Liver (tissue), 9 donors: ENCODE measurements around the gene IL3. TPM values are rescaled to one million over a fixed set of nuclear protein-coding genes. Genes with fewer than 3 reads are reported as not detected.
"Not testable (repeated sequence)": the region's sequence is repeated elsewhere in the genome, so short reads cannot be mapped to it uniquely, and the experiment has no call there.

Source experiments
- DNase-seq: peaks from one replicate; pipeline ENCODE4 v3.0.0-alpha.2; 2017; ENCODE audit warnings: low spot score
- H3K27ac ChIP-seq, 2 donors: one replicate each; pipeline ENCODE4 v1.7.0; 2013; ENCODE audit warnings: inconsistent platforms in 2 of 2, low read length in 2 of 2, control low read depth in 1 of 2, low read depth in 1 of 2, mild to moderate bottlenecking in 1 of 2
- H3K27me3 ChIP-seq, 4 donors: one replicate each; pipeline versions ENCODE4 v1.6.1 to v1.7.0; 2013; ENCODE audit warnings: low read length in 3 of 4, inconsistent platforms in 1 of 4, mild to moderate bottlenecking in 1 of 4, moderate library complexity in 1 of 4; ENCODE audit not compliant: control insufficient read depth in 4 of 4, insufficient read depth in 4 of 4
- H3K36me3 ChIP-seq, 4 donors: one replicate each; pipeline versions ENCODE4 v1.6.1 to v1.7.0; 2013; ENCODE audit warnings: low read length in 3 of 4, mild to moderate bottlenecking in 3 of 4, low read depth in 1 of 4, moderate library complexity in 1 of 4; ENCODE audit not compliant: control insufficient read depth in 4 of 4, insufficient read depth in 3 of 4
- H3K4me1 ChIP-seq, 4 donors: one replicate each; pipeline versions ENCODE4 v1.6.1 to v1.7.0; 2013; ENCODE audit warnings: low read length in 3 of 4, mild to moderate bottlenecking in 3 of 4, moderate library complexity in 1 of 4; ENCODE audit not compliant: control insufficient read depth in 4 of 4, insufficient read depth in 4 of 4
- H3K4me3 ChIP-seq, 3 donors: one replicate each; pipeline versions ENCODE4 v1.6.1 to v1.7.0; 2013; ENCODE audit warnings: low read length in 3 of 3, control low read depth in 1 of 3, low read depth in 1 of 3, mild to moderate bottlenecking in 1 of 3
- H3K9ac ChIP-seq, 2 donors: one replicate each; pipeline ENCODE4 v1.7.0; 2013; ENCODE audit warnings: low read length in 2 of 2, mild to moderate bottlenecking in 2 of 2, moderate library complexity in 2 of 2, control low read depth in 1 of 2, low read depth in 1 of 2
- H3K9me3 ChIP-seq, 4 donors: one replicate each; pipeline versions ENCODE4 v1.6.1 to v1.7.0; 2013; ENCODE audit warnings: low read length in 3 of 4; ENCODE audit not compliant: control insufficient read depth in 4 of 4
- EGR1 ChIP-seq, 2 donors: IDR thresholded peaks; 2 replicates each; pipeline ENCODE4 v1.6.1; 2016 to 2018; ENCODE audit warnings: antibody characterized with exemption in 2 of 2, low read depth in 2 of 2
- GABPA ChIP-seq, 2 donors: IDR thresholded peaks in 1 of 2; conservative IDR thresholded peaks in 1 of 2; 2 replicates each; pipeline ENCODE4 v1.6.1; 2016; ENCODE audit warnings: antibody characterized with exemption in 2 of 2, mild to moderate bottlenecking in 1 of 2, moderate library complexity in 1 of 2
- HNF4G ChIP-seq: IDR thresholded peaks from 2 replicates; pipeline ENCODE4 v1.6.1; 2016; ENCODE audit warnings: antibody characterized with exemption
- RXRA ChIP-seq, 2 donors: IDR thresholded peaks; 2 replicates each; pipeline ENCODE4 v1.6.1; 2017 to 2018; ENCODE audit warnings: antibody characterized with exemption in 2 of 2, mild to moderate bottlenecking in 1 of 2
- TAF1 ChIP-seq: conservative IDR thresholded peaks from 2 replicates; pipeline ENCODE4 v1.6.1; 2016; ENCODE audit warnings: antibody characterized with exemption, mild to moderate bottlenecking
- YY1 ChIP-seq: IDR thresholded peaks from 2 replicates; pipeline ENCODE4 v1.6.1; 2016; ENCODE audit warnings: antibody characterized with exemption, mild to moderate bottlenecking
- WGBS: extraction: QIAGEN DNeasy Blood & Tissue Kit; methylation state at CpG from one replicate; pipeline ENCODE4 v1.1.7; 2013; 5-methylcytosine and 5-hydroxymethylcytosine counted together
- polyA plus RNA-seq, 2 donors: library from polyadenylated mRNA; stranded (reverse) in 1 of 2; unstranded in 1 of 2; fragments of 200-250 nt in 1 of 2; fragments of >200 nt in 1 of 2; fragmentation: Nextera tagmentation in 1 of 2; extraction: Ambion mirVana in 1 of 2; gene quantifications; one replicate each; pipeline versions ENCODE4 v1.2.1 to v1.2.3, GENCODE V29; 2013 to 2015
- total RNA-seq, 2 donors: library from RNA; depleted of rRNA; stranded (reverse); fragments of >200 nt; gene quantifications; one replicate each; pipeline ENCODE4 v1.2.3, GENCODE V29; 2014
- TF ChIP-seq, protein P1 (sequence below): IDR thresholded peaks from 2 replicates; pipeline ENCODE4 v1.6.1; 2016; ENCODE audit warnings: antibody characterized with exemption
- TF ChIP-seq, protein P2 (sequence below): IDR thresholded peaks from 2 replicates; pipeline ENCODE4 v1.6.1; 2016; ENCODE audit warnings: antibody characterized with exemption, mild to moderate bottlenecking
- TF ChIP-seq, protein P3 (sequence below): IDR thresholded peaks from 2 replicates; pipeline ENCODE4 v1.6.1; 2016; ENCODE audit warnings: antibody characterized with exemption
- TF ChIP-seq, protein P4 (sequence below): fragments of 150-350 bp; IDR thresholded peaks from 2 replicates; pipeline ENCODE4 v1.5.1; 2017; ENCODE audit warnings: improper control_type of control experiment, low read depth, low read length; ENCODE audit not compliant: missing input control
- donor health status: healthy.
- donor health status: healthy.
- donor health status: healthy.
- donor health status: healthy.
- donor health status: healthy.

IL3 gene
- total and polyA plus RNA-seq, 4 donors: not detected

DNA sequence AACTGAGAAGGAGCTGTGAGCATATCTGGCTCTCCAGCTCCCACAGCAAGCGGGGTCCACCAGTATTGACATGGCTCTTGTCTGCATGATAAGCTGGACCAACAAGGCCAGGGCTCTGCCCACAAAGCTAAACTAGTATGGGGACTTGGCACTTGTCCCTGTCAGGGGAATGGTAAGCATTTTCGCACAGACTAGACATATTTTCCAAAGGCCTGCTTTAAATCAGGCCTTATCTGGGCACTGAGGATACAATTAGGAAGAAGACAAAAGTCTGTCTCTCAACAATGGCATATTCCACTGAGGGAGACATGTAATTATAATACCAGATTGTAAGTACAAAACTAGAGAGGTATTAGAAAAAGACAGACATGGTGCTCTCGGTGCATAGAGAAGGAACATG, 45.2 kb downstream of the IL3 start:
- Histone ChIP-seq H3K9me3 (no peaks in the 10 kb centered on the region), H3K27ac (no peak overlapping the region), H3K4me1 (peaks cover 0 to 6% (median 0%) of the 10 kb centered on the region in 4 donors), H3K27me3 (no peaks in the 10 kb centered on the region), H3K36me3 (no peaks in the 10 kb centered on the region), H3K9ac (no peak overlapping the region), H3K4me3 (no peak overlapping the region)
- WGBS: 95% methylated on average over 3 of the region's 3 CpGs
- DNase-seq: no peak
- TF ChIP-seq, protein P1, sequence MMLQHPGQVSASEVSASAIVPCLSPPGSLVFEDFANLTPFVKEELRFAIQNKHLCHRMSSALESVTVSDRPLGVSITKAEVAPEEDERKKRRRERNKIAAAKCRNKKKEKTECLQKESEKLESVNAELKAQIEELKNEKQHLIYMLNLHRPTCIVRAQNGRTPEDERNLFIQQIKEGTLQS: no peak
- TF ChIP-seq RXRA (IDR thresholded peaks at IDR 0.05) (no peak), YY1 (no peak), TAF1 (no peak), EGR1 (IDR thresholded peaks at IDR 0.05; ENCODE audit: low read depth in 2 of 2) (no peak), HNF4G (no peak), GABPA (IDR thresholded peaks at IDR 0.05 in 1 of 2, conservative IDR thresholded peaks at IDR 0.05 in 1 of 2) (no peak)
- TF ChIP-seq, protein P2, sequence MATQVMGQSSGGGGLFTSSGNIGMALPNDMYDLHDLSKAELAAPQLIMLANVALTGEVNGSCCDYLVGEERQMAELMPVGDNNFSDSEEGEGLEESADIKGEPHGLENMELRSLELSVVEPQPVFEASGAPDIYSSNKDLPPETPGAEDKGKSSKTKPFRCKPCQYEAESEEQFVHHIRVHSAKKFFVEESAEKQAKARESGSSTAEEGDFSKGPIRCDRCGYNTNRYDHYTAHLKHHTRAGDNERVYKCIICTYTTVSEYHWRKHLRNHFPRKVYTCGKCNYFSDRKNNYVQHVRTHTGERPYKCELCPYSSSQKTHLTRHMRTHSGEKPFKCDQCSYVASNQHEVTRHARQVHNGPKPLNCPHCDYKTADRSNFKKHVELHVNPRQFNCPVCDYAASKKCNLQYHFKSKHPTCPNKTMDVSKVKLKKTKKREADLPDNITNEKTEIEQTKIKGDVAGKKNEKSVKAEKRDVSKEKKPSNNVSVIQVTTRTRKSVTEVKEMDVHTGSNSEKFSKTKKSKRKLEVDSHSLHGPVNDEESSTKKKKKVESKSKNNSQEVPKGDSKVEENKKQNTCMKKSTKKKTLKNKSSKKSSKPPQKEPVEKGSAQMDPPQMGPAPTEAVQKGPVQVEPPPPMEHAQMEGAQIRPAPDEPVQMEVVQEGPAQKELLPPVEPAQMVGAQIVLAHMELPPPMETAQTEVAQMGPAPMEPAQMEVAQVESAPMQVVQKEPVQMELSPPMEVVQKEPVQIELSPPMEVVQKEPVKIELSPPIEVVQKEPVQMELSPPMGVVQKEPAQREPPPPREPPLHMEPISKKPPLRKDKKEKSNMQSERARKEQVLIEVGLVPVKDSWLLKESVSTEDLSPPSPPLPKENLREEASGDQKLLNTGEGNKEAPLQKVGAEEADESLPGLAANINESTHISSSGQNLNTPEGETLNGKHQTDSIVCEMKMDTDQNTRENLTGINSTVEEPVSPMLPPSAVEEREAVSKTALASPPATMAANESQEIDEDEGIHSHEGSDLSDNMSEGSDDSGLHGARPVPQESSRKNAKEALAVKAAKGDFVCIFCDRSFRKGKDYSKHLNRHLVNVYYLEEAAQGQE: no peak
- TF ChIP-seq, protein P3, sequence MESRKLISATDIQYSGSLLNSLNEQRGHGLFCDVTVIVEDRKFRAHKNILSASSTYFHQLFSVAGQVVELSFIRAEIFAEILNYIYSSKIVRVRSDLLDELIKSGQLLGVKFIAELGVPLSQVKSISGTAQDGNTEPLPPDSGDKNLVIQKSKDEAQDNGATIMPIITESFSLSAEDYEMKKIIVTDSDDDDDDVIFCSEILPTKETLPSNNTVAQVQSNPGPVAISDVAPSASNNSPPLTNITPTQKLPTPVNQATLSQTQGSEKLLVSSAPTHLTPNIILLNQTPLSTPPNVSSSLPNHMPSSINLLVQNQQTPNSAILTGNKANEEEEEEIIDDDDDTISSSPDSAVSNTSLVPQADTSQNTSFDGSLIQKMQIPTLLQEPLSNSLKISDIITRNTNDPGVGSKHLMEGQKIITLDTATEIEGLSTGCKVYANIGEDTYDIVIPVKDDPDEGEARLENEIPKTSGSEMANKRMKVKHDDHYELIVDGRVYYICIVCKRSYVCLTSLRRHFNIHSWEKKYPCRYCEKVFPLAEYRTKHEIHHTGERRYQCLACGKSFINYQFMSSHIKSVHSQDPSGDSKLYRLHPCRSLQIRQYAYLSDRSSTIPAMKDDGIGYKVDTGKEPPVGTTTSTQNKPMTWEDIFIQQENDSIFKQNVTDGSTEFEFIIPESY: no peak
- TF ChIP-seq, protein P4, sequence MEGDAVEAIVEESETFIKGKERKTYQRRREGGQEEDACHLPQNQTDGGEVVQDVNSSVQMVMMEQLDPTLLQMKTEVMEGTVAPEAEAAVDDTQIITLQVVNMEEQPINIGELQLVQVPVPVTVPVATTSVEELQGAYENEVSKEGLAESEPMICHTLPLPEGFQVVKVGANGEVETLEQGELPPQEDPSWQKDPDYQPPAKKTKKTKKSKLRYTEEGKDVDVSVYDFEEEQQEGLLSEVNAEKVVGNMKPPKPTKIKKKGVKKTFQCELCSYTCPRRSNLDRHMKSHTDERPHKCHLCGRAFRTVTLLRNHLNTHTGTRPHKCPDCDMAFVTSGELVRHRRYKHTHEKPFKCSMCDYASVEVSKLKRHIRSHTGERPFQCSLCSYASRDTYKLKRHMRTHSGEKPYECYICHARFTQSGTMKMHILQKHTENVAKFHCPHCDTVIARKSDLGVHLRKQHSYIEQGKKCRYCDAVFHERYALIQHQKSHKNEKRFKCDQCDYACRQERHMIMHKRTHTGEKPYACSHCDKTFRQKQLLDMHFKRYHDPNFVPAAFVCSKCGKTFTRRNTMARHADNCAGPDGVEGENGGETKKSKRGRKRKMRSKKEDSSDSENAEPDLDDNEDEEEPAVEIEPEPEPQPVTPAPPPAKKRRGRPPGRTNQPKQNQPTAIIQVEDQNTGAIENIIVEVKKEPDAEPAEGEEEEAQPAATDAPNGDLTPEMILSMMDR: no peak

DNA sequence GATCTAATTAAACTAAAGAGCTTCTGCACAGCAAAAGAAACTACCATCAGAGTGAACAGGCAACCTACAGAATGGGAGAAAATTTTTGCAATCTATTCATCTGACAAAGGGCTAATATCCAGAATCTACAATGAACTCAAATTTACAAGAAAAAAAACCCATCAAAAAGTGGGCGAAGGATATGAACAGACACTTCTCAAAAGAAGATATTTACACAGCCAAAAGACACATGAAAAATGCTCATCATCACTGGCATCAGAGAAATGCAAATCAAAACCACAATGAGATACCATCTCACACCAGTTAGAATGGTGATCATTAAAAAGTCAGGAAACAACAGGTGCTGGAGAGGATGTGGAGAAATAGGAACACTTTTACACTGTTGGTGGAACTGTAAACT, 48.0 kb downstream of the IL3 start:
- not testable (repeated sequence) for H3K27me3 ChIP-seq, H3K4me3 ChIP-seq, H3K36me3 ChIP-seq, H3K4me1 ChIP-seq, H3K27ac ChIP-seq, H3K9me3 ChIP-seq, DNase-seq, H3K9ac ChIP-seq
- 96% methylated on average over 1 of the region's 1 CpG for WGBS

DNA sequence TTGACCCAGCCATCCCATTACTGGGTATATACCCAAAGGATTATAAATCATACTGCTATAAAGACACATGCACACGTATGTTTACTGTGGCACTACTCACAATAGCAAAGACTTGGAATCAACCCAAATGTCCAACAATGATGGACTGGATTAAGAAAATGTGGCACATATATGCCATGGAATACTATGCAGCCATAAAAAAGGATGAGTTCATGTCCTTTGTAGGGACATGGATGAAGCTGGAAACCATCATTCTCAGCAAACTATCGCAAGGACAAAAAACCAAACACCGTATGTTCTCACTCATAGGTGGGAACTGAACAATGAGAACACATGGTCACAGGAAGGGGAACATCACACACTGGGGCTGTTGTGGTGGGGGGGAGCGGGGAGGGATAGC, 48.5 kb downstream of the IL3 start:
- H3K9ac ChIP-seq, H3K36me3 ChIP-seq, H3K4me1 ChIP-seq, H3K4me3 ChIP-seq, H3K27ac ChIP-seq, DNase-seq, H3K9me3 ChIP-seq, H3K27me3 ChIP-seq: not testable (repeated sequence)
- WGBS: 95% methylated on average over 4 of the region's 4 CpGs
